Activated T-helper 1 cell treated with anti-CD3 and anti-CD28 coated beads, Interleukin-12 subunit alpha, Interleukin-12 subunit beta, Interleukin-2, Interleukin-4 antibody, amounts not matched to agents 30 ng/mL and 10 ng/mL and 1 ng/mL, durations not matched to agents 14 hours and 24 hours and 36 hours (primary cell): ENCODE data around the gene IFFO2. TPM values are rescaled to one million over a fixed set of nuclear protein-coding genes. Genes with fewer than 3 reads are reported as not detected.

ENCODE experiments used
- DNase-seq: peaks from one replicate; pipeline ENCODE4 v3.0.0; 2021; ENCODE audit warnings: low spot score
- H3K27ac Mint-ChIP-seq: one replicate; pipeline ENCODE4 v1.8.0; 2021; ENCODE audit warnings: mild to moderate bottlenecking, mixed read lengths
- H3K27me3 Mint-ChIP-seq: one replicate; pipeline ENCODE4 v1.8.0; 2022; ENCODE audit warnings: mild to moderate bottlenecking, moderate library complexity, mixed read lengths; ENCODE audit not compliant: insufficient read depth
- H3K36me3 Mint-ChIP-seq: one replicate; pipeline ENCODE4 v1.8.0; 2021; ENCODE audit warnings: low read depth, mixed read lengths
- H3K4me1 Mint-ChIP-seq: one replicate; pipeline ENCODE4 v1.8.0; 2021; ENCODE audit warnings: low read depth, mixed read lengths
- H3K4me3 Mint-ChIP-seq: one replicate; pipeline ENCODE4 v1.8.0; 2021; ENCODE audit warnings: mild to moderate bottlenecking, moderate library complexity, mixed read lengths
- H3K9me3 Mint-ChIP-seq: one replicate; pipeline ENCODE4 v1.8.0; 2021; ENCODE audit warnings: mixed read lengths
- intact Hi-C: fragments of 100-400 bp; cut with micrococcal nuclease; formaldehyde crosslinking; loops from one replicate; pipeline ENCODE4 v1.15.1; 2024
- total RNA-seq: library from RNA; stranded (reverse); gene quantifications from 2 replicates; pipeline ENCODE4 v1.2.3, GENCODE V29; 2022

IFFO2 gene
- total RNA-seq, 1 donor from 2014 or later: 31.8 TPM

GRCh38 chr1:18913065-18913835 lies 43.2 kb downstream of the IFFO2 start:
- Mint-ChIP-seq H3K36me3 (peaks cover 35% of the 10 kb centered on the region), H3K27ac (no peak overlapping the region), H3K9me3 (no peaks in the 10 kb centered on the region), H3K27me3 (no peaks in the 10 kb centered on the region), H3K4me3 (no peak overlapping the region), H3K4me1 (peaks cover 6% of the 10 kb centered on the region)
- DNase-seq: peak; percentile 62
- intact Hi-C loops: loop anchor here (1.0 to 2.0 kb wide), 2 partner anchors 14 to 39 kb away; no protein-coding TSS in a partner anchor

- H3K4me3 Mint-ChIP-seq: no peak overlapping the region
- no peak for DNase-seq
- intact Hi-C loops: loop anchor here (2.0 kb wide), 1 partner anchor 14 kb away; no protein-coding TSS in a partner anchor
- no peaks in the 10 kb centered on the region for H3K9me3 Mint-ChIP-seq
- peaks cover 35% of the 10 kb centered on the region for H3K36me3 Mint-ChIP-seq
- no peaks in the 10 kb centered on the region for H3K27me3 Mint-ChIP-seq
- H3K4me1 Mint-ChIP-seq: peaks cover 6% of the 10 kb centered on the region
- H3K27ac Mint-ChIP-seq: no peak overlapping the region
Measured at GRCh38 chr1:18912550-18912949, 43.9 kb downstream of the IFFO2 start.

- H3K27me3 Mint-ChIP-seq: no peaks in the 10 kb centered on the region
- intact Hi-C loops: no loop called here
- H3K4me3 Mint-ChIP-seq: no peak overlapping the region
- H3K9me3 Mint-ChIP-seq: no peaks in the 10 kb centered on the region
- no peak overlapping the region for H3K27ac Mint-ChIP-seq
- peaks cover 39% of the 10 kb centered on the region for H3K36me3 Mint-ChIP-seq
- peaks cover 16% of the 10 kb centered on the region for H3K4me1 Mint-ChIP-seq
- no peak for DNase-seq
Measured at GRCh38 chr1:18908911-18909771, 47.3 kb downstream of the IFFO2 start.

- intact Hi-C loops: loop anchor here (1.0 to 2.0 kb wide), 7 partner anchors 18 to 205 kb away; no protein-coding TSS in a partner anchor
- H3K27me3 Mint-ChIP-seq: no peaks in the 10 kb centered on the region
- peaks cover 38% of the 10 kb centered on the region for H3K36me3 Mint-ChIP-seq
- DNase-seq: no peak
- H3K9me3 Mint-ChIP-seq: no peaks in the 10 kb centered on the region
- H3K4me1 Mint-ChIP-seq: peaks cover 23% of the 10 kb centered on the region
- H3K27ac Mint-ChIP-seq: no peak overlapping the region
- no peak overlapping the region for H3K4me3 Mint-ChIP-seq
Measured at GRCh38 chr1:18907917-18908845, 48.3 kb downstream of the IFFO2 start.

GRCh38 chr1:18907021-18907916 lies 49.2 kb downstream of the IFFO2 start:
- Mint-ChIP-seq H3K4me3 (no peak overlapping the region), H3K36me3 (peaks cover 33% of the 10 kb centered on the region), H3K27me3 (no peaks in the 10 kb centered on the region), H3K4me1 (peaks cover 21% of the 10 kb centered on the region), H3K9me3 (no peaks in the 10 kb centered on the region), H3K27ac (no peak overlapping the region)
- intact Hi-C loops: loop anchor here (1.0 to 2.0 kb wide), 7 partner anchors 19 to 206 kb away; no protein-coding TSS in a partner anchor
- peak; percentile 43 for DNase-seq

GRCh38 chr1:18903291-18903756 lies 53.2 kb downstream of the IFFO2 start:
- peak overlapping the region; percentile 85 for H3K4me3 Mint-ChIP-seq
- peak overlapping the region; percentile 49 for H3K27ac Mint-ChIP-seq
- no peak for DNase-seq
- no peaks in the 10 kb centered on the region for H3K27me3 Mint-ChIP-seq
- H3K9me3 Mint-ChIP-seq: no peaks in the 10 kb centered on the region
- intact Hi-C loops: loop anchor here (2.0 to 5.0 kb wide), 2 partner anchors 185 to 309 kb away; partner anchors contain the start of gene UBR4
- H3K4me1 Mint-ChIP-seq: peaks cover 47% of the 10 kb centered on the region
- peaks cover 6% of the 10 kb centered on the region for H3K36me3 Mint-ChIP-seq

- Mint-ChIP-seq H3K4me1 (peaks cover 47% of the 10 kb centered on the region), H3K4me3 (peak within 1 kb of the TSS; percentile 96), H3K36me3 (peaks cover 6% of the 10 kb centered on the region), H3K9me3 (no peaks in the 10 kb centered on the region), H3K27me3 (no peaks in the 10 kb centered on the region), H3K27ac (peak within 1 kb of the TSS; percentile 94)
- DNase-seq: peak; percentile 93
- intact Hi-C loops: loop anchor here (1.0 to 5.0 kb wide), 6 partner anchors 24 to 310 kb away; partner anchors contain the start of genes IFFO2 and UBR4
Measured at GRCh38 chr1:18902523-18903290, 53.8 kb downstream of the IFFO2 start, which contains the start of gene ALDH4A1. TSS of gene ALDH4A1 (minus strand) at chr1:18902555. CDS start at chr1:18902523, 32 bp downstream.

- H3K9me3 Mint-ChIP-seq: no peaks in the 10 kb centered on the region
- peak overlapping the region; percentile 96 for H3K4me3 Mint-ChIP-seq
- peaks cover 3% of the 10 kb centered on the region for H3K36me3 Mint-ChIP-seq
- H3K27ac Mint-ChIP-seq: peak overlapping the region; percentile 94
- H3K4me1 Mint-ChIP-seq: peaks cover 44% of the 10 kb centered on the region
- no peaks in the 10 kb centered on the region for H3K27me3 Mint-ChIP-seq
- intact Hi-C loops: loop anchor here (1.0 to 5.0 kb wide), 6 partner anchors 24 to 310 kb away; partner anchors contain the start of genes IFFO2 and UBR4
- no peak for DNase-seq
Measured at GRCh38 chr1:18901952-18902522, 54.4 kb downstream of the IFFO2 start.

GRCh38 chr1:18901147-18901951 lies 55.1 kb downstream of the IFFO2 start:
- H3K9me3 Mint-ChIP-seq: no peaks in the 10 kb centered on the region
- intact Hi-C loops: loop anchor here (5.0 kb wide), 1 partner anchor 311 kb away; the partner anchor contains the start of gene UBR4
- no peak for DNase-seq
- peak overlapping the region; percentile 96 for H3K4me3 Mint-ChIP-seq
- peak overlapping the region; percentile 89 for H3K27ac Mint-ChIP-seq
- H3K36me3 Mint-ChIP-seq: peaks cover 3% of the 10 kb centered on the region
- H3K4me1 Mint-ChIP-seq: peaks cover 39% of the 10 kb centered on the region
- no peaks in the 10 kb centered on the region for H3K27me3 Mint-ChIP-seq
